Neural progenitor cell (in vitro differentiated cells): ENCODE data around the gene ALPL. TPM values are rescaled to one million over a fixed set of nuclear protein-coding genes. Genes with fewer than 3 reads are reported as not detected.
A peak's percentile ranks its signal among the peaks of the same experiment; 100 is the strongest.

ENCODE experiments used
- DNase-seq: peaks from one replicate; pipeline ENCODE4 v3.0.0-alpha.2; 2016; ENCODE audit warnings: low spot score
- H2AFZ ChIP-seq: fragments of 200-600 bp; sonication (generic); replicated peaks from 2 replicates; pipeline ENCODE4 v1.6.1; 2016; ENCODE audit warnings: antibody characterized with exemption
- H3F3A ChIP-seq: fragments of 200-600 bp; sonication (generic); 2 replicates; pipeline ENCODE4 v1.6.1; 2016; ENCODE audit warnings: antibody characterized with exemption, low read depth
- H3K27ac ChIP-seq: fragments of 200-600 bp; sonication (generic); 2 replicates; pipeline ENCODE4 v1.5.1; 2016; ENCODE audit warnings: mild to moderate bottlenecking
- H3K27me3 ChIP-seq: fragments of 200-600 bp; sonication (generic); 2 replicates; pipeline ENCODE4 v1.6.1; 2016; ENCODE audit warnings: mild to moderate bottlenecking, moderate library complexity
- H3K36me3 ChIP-seq: fragments of 200-600 bp; sonication (generic); 2 replicates; pipeline ENCODE4 v1.5.1; 2016
- H3K4me1 ChIP-seq: fragments of 200-600 bp; sonication (generic); 2 replicates; pipeline ENCODE4 v1.6.1; 2016; ENCODE audit warnings: mixed run types
- H3K4me2 ChIP-seq: fragments of 200-600 bp; sonication (generic); 2 replicates; pipeline ENCODE4 v1.6.1; 2016
- H3K4me3 ChIP-seq: fragments of 200-600 bp; sonication (generic); 2 replicates; pipeline ENCODE4 v1.5.1; 2016
- H3K79me2 ChIP-seq: fragments of 200-600 bp; sonication (generic); 2 replicates; pipeline ENCODE4 v1.6.1; 2016; ENCODE audit warnings: low read depth
- H3K9ac ChIP-seq: fragments of 200-600 bp; sonication (generic); 2 replicates; pipeline ENCODE4 v1.6.1; 2016
- H3K9me3 ChIP-seq: fragments of 200-600 bp; sonication (generic); 2 replicates; pipeline ENCODE4 v1.5.1; 2016; ENCODE audit warnings: low read depth
- H4K20me1 ChIP-seq: fragments of 200-600 bp; sonication (generic); 2 replicates; pipeline ENCODE4 v1.6.1; 2016; ENCODE audit warnings: low read depth
- H3K27ac Mint-ChIP-seq: 3 replicates; pipeline ENCODE4 v1.8.0; 2021; ENCODE audit warnings: mixed read lengths
- H3K27me3 Mint-ChIP-seq: 2 replicates; pipeline ENCODE4 v1.8.0; 2022; ENCODE audit warnings: low read depth, mild to moderate bottlenecking, inconsistent platforms, moderate library complexity, mixed read lengths; ENCODE audit not compliant: insufficient read depth
- H3K36me3 Mint-ChIP-seq: 3 replicates; pipeline ENCODE4 v1.8.0; 2021; ENCODE audit warnings: mixed read lengths
- H3K4me1 Mint-ChIP-seq: 3 replicates; pipeline ENCODE4 v1.8.0; 2021; ENCODE audit warnings: mixed read lengths
- H3K4me3 Mint-ChIP-seq: 3 replicates; pipeline ENCODE4 v1.8.0; 2021; ENCODE audit warnings: mild to moderate bottlenecking, moderate library complexity, mixed read lengths
- H3K9me3 Mint-ChIP-seq: 3 replicates; pipeline ENCODE4 v1.8.0; 2020; ENCODE audit warnings: mixed read lengths
- EZH2 ChIP-seq: fragments of 200-600 bp; sonication (generic); IDR thresholded peaks from 2 replicates; pipeline ENCODE4 v1.6.1; 2017; ENCODE audit warnings: antibody characterized with exemption, mild to moderate bottlenecking, moderate library complexity
- EZH2phosphoT487 ChIP-seq: fragments of 200-600 bp; sonication (generic); IDR thresholded peaks from 2 replicates; pipeline ENCODE4 v1.6.1; 2017; ENCODE audit warnings: antibody characterized with exemption
- total RNA-seq: library from RNA; depleted of rRNA; stranded (reverse); fragments of >200 nt; gene quantifications from 2 replicates; pipeline ENCODE4 v1.2.3, GENCODE V29; 2015; ENCODE audit warnings: low replicate concordance
- TF ChIP-seq, protein P1 (sequence below): fragments of 200-600 bp; sonication (generic); IDR thresholded peaks from 2 replicates; pipeline ENCODE4 v1.5.1; 2017; ENCODE audit warnings: antibody characterized with exemption, mild to moderate bottlenecking

The ALPL gene
- total RNA-seq, 1 donor from 2014 or later, result 51.3 TPM

DNA sequence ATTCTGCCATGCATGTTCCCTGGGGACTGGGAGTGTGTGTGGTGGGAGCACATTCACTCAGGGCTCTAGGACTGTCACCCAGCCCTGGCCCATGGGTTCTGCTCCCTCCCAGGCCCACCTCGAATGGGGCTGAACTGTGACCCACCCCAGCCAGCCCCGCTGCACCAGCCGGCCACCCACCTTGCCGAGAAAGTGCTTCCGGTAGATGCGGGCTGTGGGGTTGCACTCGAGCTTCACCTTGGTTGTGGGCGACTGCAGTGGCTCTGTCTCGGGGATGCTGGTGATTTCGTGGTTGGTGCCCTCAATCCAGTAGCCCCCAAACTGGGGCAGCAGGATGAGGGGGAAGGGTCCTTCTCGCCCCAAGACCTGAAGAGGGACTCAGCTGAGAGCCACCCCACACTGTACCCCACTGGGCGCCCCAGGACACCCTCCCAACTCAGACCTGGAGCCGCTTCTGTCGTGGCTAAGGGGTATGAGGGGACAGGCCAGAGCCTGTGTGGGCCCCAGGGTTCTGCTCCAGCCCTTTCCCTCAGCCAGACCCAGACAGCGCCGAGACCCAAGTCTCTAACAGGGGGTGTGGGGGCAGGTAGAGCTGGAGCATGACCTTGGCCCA lies 108.0 kb downstream of the ALPL start:
- no peak for DNase-seq
- H3K4me1 ChIP-seq, result peaks cover 13% of the 10 kb centered on the region
- H3K79me2 ChIP-seq, result no peaks in the 10 kb centered on the region
- H2AFZ ChIP-seq, result no peak overlapping the region
- H3K27me3 ChIP-seq, result peaks cover 36% of the 10 kb centered on the region
- H4K20me1 ChIP-seq, result peaks cover 7% of the 10 kb centered on the region
- H3K27ac Mint-ChIP-seq, result no peak overlapping the region
- no peak overlapping the region for H3K4me3 ChIP-seq
- H3K27me3 Mint-ChIP-seq, result peaks cover 7% of the 10 kb centered on the region
- H3K27ac ChIP-seq, result no peak overlapping the region
- no peaks in the 10 kb centered on the region for H3K9me3 ChIP-seq
- no peak overlapping the region for H3K9ac ChIP-seq
- H3K4me3 Mint-ChIP-seq, result no peak overlapping the region
- peaks cover 13% of the 10 kb centered on the region for H3F3A ChIP-seq
- H3K36me3 ChIP-seq, result no peaks in the 10 kb centered on the region
- no peaks in the 10 kb centered on the region for H3K36me3 Mint-ChIP-seq
- peaks cover 20% of the 10 kb centered on the region for H3K4me1 Mint-ChIP-seq
- peaks cover 2% of the 10 kb centered on the region for H3K9me3 Mint-ChIP-seq
- TF ChIP-seq EZH2 (no peak), EZH2phosphoT487 (no peak)
- TF ChIP-seq, protein P1, sequence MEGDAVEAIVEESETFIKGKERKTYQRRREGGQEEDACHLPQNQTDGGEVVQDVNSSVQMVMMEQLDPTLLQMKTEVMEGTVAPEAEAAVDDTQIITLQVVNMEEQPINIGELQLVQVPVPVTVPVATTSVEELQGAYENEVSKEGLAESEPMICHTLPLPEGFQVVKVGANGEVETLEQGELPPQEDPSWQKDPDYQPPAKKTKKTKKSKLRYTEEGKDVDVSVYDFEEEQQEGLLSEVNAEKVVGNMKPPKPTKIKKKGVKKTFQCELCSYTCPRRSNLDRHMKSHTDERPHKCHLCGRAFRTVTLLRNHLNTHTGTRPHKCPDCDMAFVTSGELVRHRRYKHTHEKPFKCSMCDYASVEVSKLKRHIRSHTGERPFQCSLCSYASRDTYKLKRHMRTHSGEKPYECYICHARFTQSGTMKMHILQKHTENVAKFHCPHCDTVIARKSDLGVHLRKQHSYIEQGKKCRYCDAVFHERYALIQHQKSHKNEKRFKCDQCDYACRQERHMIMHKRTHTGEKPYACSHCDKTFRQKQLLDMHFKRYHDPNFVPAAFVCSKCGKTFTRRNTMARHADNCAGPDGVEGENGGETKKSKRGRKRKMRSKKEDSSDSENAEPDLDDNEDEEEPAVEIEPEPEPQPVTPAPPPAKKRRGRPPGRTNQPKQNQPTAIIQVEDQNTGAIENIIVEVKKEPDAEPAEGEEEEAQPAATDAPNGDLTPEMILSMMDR, result no peak
- no peak overlapping the region for H3K4me2 ChIP-seq

- Histone ChIP-seq H2AFZ (no peak overlapping the region), H3K4me3 (no peak overlapping the region), H3K4me1 (peaks cover 13% of the 10 kb centered on the region), H3K27me3 (peaks cover 41% of the 10 kb centered on the region), H3K9me3 (no peaks in the 10 kb centered on the region), H3K36me3 (no peaks in the 10 kb centered on the region), H3K79me2 (no peaks in the 10 kb centered on the region), H3K27ac (no peak overlapping the region), H3K4me2 (no peak overlapping the region), H4K20me1 (peaks cover 7% of the 10 kb centered on the region), H3F3A (peaks cover 13% of the 10 kb centered on the region), H3K9ac (no peak overlapping the region)
- Mint-ChIP-seq H3K27ac (peak overlapping the region; percentile 33), H3K4me3 (no peak overlapping the region), H3K4me1 (peaks cover 24% of the 10 kb centered on the region), H3K27me3 (peaks cover 11% of the 10 kb centered on the region), H3K9me3 (peaks cover 2% of the 10 kb centered on the region), H3K36me3 (no peaks in the 10 kb centered on the region)
- TF ChIP-seq, protein P1, result no peak
- TF ChIP-seq EZH2phosphoT487 (no peak), EZH2 (no peak)
- DNase-seq, result no peak
Measured at GRCh38 chr1:21618059-21618458, 108.8 kb downstream of the ALPL start.

DNA sequence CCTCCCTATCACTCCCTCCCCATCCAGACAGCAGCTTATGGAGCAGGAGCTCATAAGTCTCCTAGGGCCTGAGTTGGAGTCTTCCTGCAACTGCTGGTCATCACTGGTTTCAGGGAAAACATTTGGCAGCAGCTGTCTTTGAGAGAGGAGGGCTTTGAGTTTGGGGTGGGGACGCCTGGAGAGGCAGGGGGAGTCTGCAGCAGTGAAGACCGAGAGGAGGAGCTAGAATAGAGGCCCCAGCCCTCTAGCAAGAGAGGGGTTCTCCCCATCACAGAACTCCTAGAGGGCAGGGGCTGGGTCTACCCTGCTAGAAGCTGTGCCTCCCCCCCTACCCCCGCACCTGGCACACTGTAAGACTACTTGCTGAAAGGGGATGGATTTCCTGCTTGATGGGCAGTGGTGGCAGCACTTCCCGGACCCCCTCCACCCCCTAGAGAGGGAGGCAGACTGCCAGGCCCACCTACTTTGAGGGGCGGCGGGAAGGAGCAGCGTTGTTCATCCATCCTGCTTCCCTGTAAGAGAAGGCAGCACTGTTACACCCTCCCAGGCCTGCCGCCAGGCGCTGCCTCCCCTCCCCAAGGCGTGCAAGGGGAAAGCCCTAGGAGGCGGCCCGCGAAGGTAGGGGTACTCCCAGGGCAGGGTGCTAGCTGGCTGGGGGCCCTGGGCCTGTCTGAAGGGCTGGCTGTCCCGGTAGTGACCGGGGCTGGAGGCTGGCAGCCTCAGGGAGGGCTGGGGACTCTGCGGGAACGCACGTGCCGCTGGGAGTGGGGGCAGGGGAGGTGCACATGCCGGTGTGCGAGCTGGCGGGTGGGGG lies 109.5 kb downstream of the ALPL start:
- H3F3A ChIP-seq, result peaks cover 13% of the 10 kb centered on the region
- H2AFZ ChIP-seq, result peak overlapping the region; percentile 10
- no peaks in the 10 kb centered on the region for H3K36me3 ChIP-seq
- TF ChIP-seq EZH2, result no peak
- TF ChIP-seq, protein P1, result no peak
- TF ChIP-seq EZH2phosphoT487, result no peak
- no peak overlapping the region for H3K4me3 ChIP-seq
- H3K27me3 Mint-ChIP-seq, result peaks cover 13% of the 10 kb centered on the region
- H3K36me3 Mint-ChIP-seq, result no peaks in the 10 kb centered on the region
- H3K4me1 Mint-ChIP-seq, result peaks cover 24% of the 10 kb centered on the region
- H3K9me3 Mint-ChIP-seq, result peaks cover 2% of the 10 kb centered on the region
- H3K4me3 Mint-ChIP-seq, result no peak overlapping the region
- H3K27ac ChIP-seq, result no peak overlapping the region
- peaks cover 13% of the 10 kb centered on the region for H3K4me1 ChIP-seq
- H3K4me2 ChIP-seq, result peak overlapping the region; percentile 57
- H3K79me2 ChIP-seq, result no peaks in the 10 kb centered on the region
- DNase-seq, result peak; percentile 32
- no peak overlapping the region for H3K9ac ChIP-seq
- H4K20me1 ChIP-seq, result peaks cover 7% of the 10 kb centered on the region
- H3K27me3 ChIP-seq, result peaks cover 46% of the 10 kb centered on the region
- no peaks in the 10 kb centered on the region for H3K9me3 ChIP-seq
- peak overlapping the region; percentile 33 for H3K27ac Mint-ChIP-seq
